Small intestine (tissue), 7 donors: Measurements from ENCODE around the gene PTGFRN. TPM values are rescaled to one million over a fixed set of nuclear protein-coding genes. Genes with fewer than 3 reads are reported as not detected.
A peak's percentile ranks its signal among the peaks of the same experiment; 100 is the strongest.

Experiments
- DNase-seq, 2 donors: peaks; one replicate each; pipeline versions ENCODE4 v3.0.0 to v3.0.0-alpha.2; 2013
- FAIRE-seq: peaks from 2 replicates; lab custom pipeline; 2012; peaks lifted over from hg19 to GRCh38; lab: Jason Lieb, UNC
- H3K27ac ChIP-seq, 3 donors: one replicate each; pipeline ENCODE4 v1.5.1; 2013; ENCODE audit warnings: low read length in 2 of 3, mild to moderate bottlenecking in 2 of 3, control low read depth in 1 of 3, inconsistent platforms in 1 of 3, low read depth in 1 of 3, moderate library complexity in 1 of 3
- H3K27me3 ChIP-seq, 3 donors: one replicate each; pipeline ENCODE4 v1.6.1; 2013; ENCODE audit warnings: low read length in 3 of 3, inconsistent platforms in 1 of 3; ENCODE audit not compliant: control insufficient read depth in 3 of 3, insufficient read depth in 3 of 3
- H3K36me3 ChIP-seq, 3 donors: one replicate each; pipeline ENCODE4 v1.6.1; 2013; ENCODE audit warnings: low read length in 3 of 3, inconsistent platforms in 1 of 3, low read depth in 1 of 3, mild to moderate bottlenecking in 1 of 3, moderate library complexity in 1 of 3; ENCODE audit not compliant: control insufficient read depth in 3 of 3, insufficient read depth in 2 of 3
- H3K4me1 ChIP-seq, 3 donors: one replicate each; pipeline ENCODE4 v1.6.1; 2013; ENCODE audit warnings: low read length in 2 of 3, inconsistent platforms in 1 of 3, low read depth in 1 of 3, mild to moderate bottlenecking in 1 of 3, moderate library complexity in 1 of 3; ENCODE audit not compliant: control insufficient read depth in 3 of 3, insufficient read depth in 2 of 3
- H3K4me3 ChIP-seq, 3 donors: one replicate each; pipeline ENCODE4 v1.5.1; 2013; ENCODE audit warnings: low read length in 3 of 3, control low read depth in 1 of 3, inconsistent platforms in 1 of 3, low read depth in 1 of 3, mild to moderate bottlenecking in 1 of 3, moderate library complexity in 1 of 3
- H3K9me3 ChIP-seq, 2 donors: one replicate each; pipeline ENCODE4 v1.6.1; 2013; ENCODE audit warnings: low read depth in 1 of 2, low read length in 1 of 2; ENCODE audit not compliant: control insufficient read depth in 2 of 2, insufficient read depth in 1 of 2
- WGBS, 3 donors: extraction: QIAGEN DNeasy Blood & Tissue Kit; methylation state at CpG; one replicate each; pipeline ENCODE4 v1.1.7; 2013; 5-methylcytosine and 5-hydroxymethylcytosine counted together
- polyA plus RNA-seq, 4 donors: library from polyadenylated mRNA; stranded (reverse) in 3 of 4; unstranded in 1 of 4; fragments of 200-250 nt in 3 of 4; fragments of 120-200 nt in 1 of 4; gene quantifications; one replicate each; pipeline versions ENCODE4 v1.2.1 to v1.2.3, GENCODE V29; 2013
- donor health status: healthy with polysubstance abuse.
- donor health status: control.
- donor health status: control.
- donor health status: Bipolar disorder and iron deficiency.
- donor health status: healthy.

Gene PTGFRN
- polyA plus RNA-seq, 4 donors = 12.7 to 26.9 (median 19.2) TPM

- no peaks in the 10 kb centered on the region for H3K4me1 ChIP-seq
- H3K4me3 ChIP-seq = no peak overlapping the region
- WGBS, 3 donors = 90 to 92% (median 91%) methylated on average over 5 of the region's 5 CpGs
- no peaks in the 10 kb centered on the region for H3K27me3 ChIP-seq
- DNase-seq (no peak), FAIRE-seq (no peak)
- peaks cover 3 to 32% (median 8%) of the 10 kb centered on the region in 3 donors for H3K36me3 ChIP-seq
- no peaks in the 10 kb centered on the region for H3K9me3 ChIP-seq
- H3K27ac ChIP-seq = no peak overlapping the region
These were observed 38.3 kb downstream of the PTGFRN start for GRCh38 chr1:116948046-116948445.

GRCh38 chr1:116948642-116949041 lies 38.9 kb downstream of the PTGFRN start:
- FAIRE-seq = no peak
- 97 to 100% (median 98%) methylated on average over 1 of the region's 1 CpG for WGBS, 3 donors

GRCh38 chr1:116949213-116949985 lies 39.7 kb downstream of the PTGFRN start:
- FAIRE-seq (no peak), DNase-seq (no peak)
- no peaks in the 10 kb centered on the region for H3K4me1 ChIP-seq
- H3K27ac ChIP-seq = no peak overlapping the region
- 92 to 94% (median 92%) methylated on average over 21 of the region's 21 CpGs for WGBS, 3 donors
- H3K4me3 ChIP-seq = no peak overlapping the region
- no peaks in the 10 kb centered on the region for H3K27me3 ChIP-seq
- H3K36me3 ChIP-seq = peaks cover 3 to 32% (median 8%) of the 10 kb centered on the region in 3 donors
- no peaks in the 10 kb centered on the region for H3K9me3 ChIP-seq

More at GRCh38 chr1:116948642-116949041, 38.9 kb downstream of the PTGFRN start:
- Histone ChIP-seq H3K27ac (no peak overlapping the region), H3K4me1 (no peaks in the 10 kb centered on the region), H3K36me3 (peaks cover 3 to 32% (median 8%) of the 10 kb centered on the region in 3 donors), H3K27me3 (no peaks in the 10 kb centered on the region), H3K9me3 (no peaks in the 10 kb centered on the region), H3K4me3 (no peak overlapping the region)
- DNase-seq = no peak

GRCh38 chr1:116950517-116951199 lies 40.9 kb downstream of the PTGFRN start:
- FAIRE-seq (no peak), DNase-seq (no peak)
- peak overlapping the region in 1 of 3 donors; percentile 54 for H3K27ac ChIP-seq
- H3K4me3 ChIP-seq = no peak overlapping the region
- WGBS, 3 donors = 66 to 82% (median 80%) methylated on average over 13 of the region's 13 CpGs
- no peaks in the 10 kb centered on the region for H3K27me3 ChIP-seq
- no peaks in the 10 kb centered on the region for H3K4me1 ChIP-seq
- no peaks in the 10 kb centered on the region for H3K9me3 ChIP-seq
- H3K36me3 ChIP-seq = peaks cover 3 to 22% (median 4%) of the 10 kb centered on the region in 3 donors

GRCh38 chr1:116951200-116951935 lies 41.7 kb downstream of the PTGFRN start:
- H3K4me1 ChIP-seq = no peaks in the 10 kb centered on the region
- no peaks in the 10 kb centered on the region for H3K9me3 ChIP-seq
- FAIRE-seq (no peak), DNase-seq (no peak)
- peak overlapping the region in 1 of 3 donors; percentile 54 for H3K27ac ChIP-seq
- peaks cover 3 to 20% (median 4%) of the 10 kb centered on the region in 3 donors for H3K36me3 ChIP-seq
- WGBS, 3 donors = 78 to 94% (median 93%) methylated on average over 10 of the region's 10 CpGs
- H3K27me3 ChIP-seq = no peaks in the 10 kb centered on the region
- H3K4me3 ChIP-seq = no peak overlapping the region

GRCh38 chr1:116952738-116953275 lies 43.1 kb downstream of the PTGFRN start:
- no peak for FAIRE-seq

GRCh38 chr1:116954440-116954839 lies 44.7 kb downstream of the PTGFRN start:
- Histone ChIP-seq H3K9me3 (no peaks in the 10 kb centered on the region), H3K36me3 (peaks cover 3 to 17% (median 4%) of the 10 kb centered on the region in 3 donors), H3K4me1 (peaks cover 0 to 2% (median 0%) of the 10 kb centered on the region in 3 donors), H3K4me3 (no peak overlapping the region), H3K27ac (no peak overlapping the region), H3K27me3 (no peaks in the 10 kb centered on the region)
- 72 to 94% (median 93%) methylated on average over 3 of the region's 3 CpGs for WGBS, 3 donors
- FAIRE-seq (no peak), DNase-seq (no peak)

More at GRCh38 chr1:116952738-116953275, 43.1 kb downstream of the PTGFRN start:
- Histone ChIP-seq H3K9me3 (no peaks in the 10 kb centered on the region), H3K27me3 (no peaks in the 10 kb centered on the region), H3K36me3 (peaks cover 3 to 22% (median 4%) of the 10 kb centered on the region in 3 donors), H3K4me1 (no peaks in the 10 kb centered on the region), H3K4me3 (no peak overlapping the region), H3K27ac (no peak overlapping the region)
- 16 to 68% (median 42%) methylated on average over 2 of the region's 2 CpGs for WGBS, 3 donors
- peak in 1 of 2 donors; percentile 68 for DNase-seq

- H3K4me1 ChIP-seq = peaks cover 0 to 2% (median 0%) of the 10 kb centered on the region in 3 donors
- H3K9me3 ChIP-seq = no peaks in the 10 kb centered on the region
- peaks cover 0 to 20% (median 0%) of the 10 kb centered on the region in 3 donors for H3K36me3 ChIP-seq
- FAIRE-seq (no peak), DNase-seq (no peak)
- 85 to 92% (median 92%) methylated on average over 7 of the region's 7 CpGs for WGBS, 3 donors
- H3K27ac ChIP-seq = no peak overlapping the region
- no peaks in the 10 kb centered on the region for H3K27me3 ChIP-seq
- H3K4me3 ChIP-seq = no peak overlapping the region
These were observed 46.7 kb downstream of the PTGFRN start for GRCh38 chr1:116956378-116956777.
